IMR-90 (cell line): Measurements from ENCODE around the gene RIMS4.

Experiments used
- BHLHE40 ChIP-seq: fragments of 150-350 bp; IDR thresholded peaks from 2 replicates; pipeline ENCODE4 v1.6.1; 2016; ENCODE audit warnings: mild to moderate bottlenecking, low read depth, low read length
- CEBPB ChIP-seq: IDR thresholded peaks from 2 replicates; pipeline ENCODE4 v1.6.1; 2012; ENCODE audit warnings: low read depth, low read length, improper control_type of control experiment
- CHD1 ChIP-seq: IDR thresholded peaks from 2 replicates; pipeline ENCODE4 v1.6.1; 2012; ENCODE audit warnings: low read depth, low read length, improper control_type of control experiment
- CTCF ChIP-seq: conservative IDR thresholded peaks from 2 replicates; pipeline ENCODE4 v1.5.1; 2012; ENCODE audit warnings: mild to moderate bottlenecking, low read depth, low read length, improper control_type of control experiment
- ELK1 ChIP-seq: fragments of 150-350 bp; IDR thresholded peaks from 2 replicates; pipeline ENCODE4 v1.6.1; 2016; ENCODE audit warnings: low read depth, mild to moderate bottlenecking, low read length, moderate library complexity, borderline replicate concordance
- MAFK ChIP-seq: IDR thresholded peaks from 2 replicates; pipeline ENCODE4 v1.6.1; 2012; ENCODE audit warnings: low read depth, low read length, improper control_type of control experiment
- MXI1 ChIP-seq: IDR thresholded peaks from 2 replicates; pipeline ENCODE4 v1.6.1; 2012; ENCODE audit warnings: low read depth, mild to moderate bottlenecking, low read length, moderate library complexity, borderline replicate concordance
- POLR2A ChIP-seq: IDR thresholded peaks from 2 replicates; pipeline ENCODE4 v1.6.1; 2012; ENCODE audit warnings: mild to moderate bottlenecking, low read depth, low read length
- RAD21 ChIP-seq: IDR thresholded peaks from 2 replicates; pipeline ENCODE4 v1.6.1; 2012; ENCODE audit warnings: low read length, improper control_type of control experiment
- RFX5 ChIP-seq: IDR thresholded peaks from 2 replicates; pipeline ENCODE4 v1.8.0; 2012; ENCODE audit warnings: low read depth, mild to moderate bottlenecking, low read length, moderate library complexity
- USF2 ChIP-seq: fragments of 150-350 bp; IDR thresholded peaks from 2 replicates; pipeline ENCODE4 v1.6.1; 2017; ENCODE audit warnings: mild to moderate bottlenecking, antibody characterized with exemption, low read length, low read depth

- TF ChIP-seq CTCF (no peak), BHLHE40 (no peak), MAFK (no peak), POLR2A (no peak), RAD21 (no peak), ELK1 (no peak), RFX5 (no peak), USF2 (no peak), MXI1 (no peak), CEBPB (no peak), CHD1 (no peak)
Measured at GRCh38 chr20:44830995-44831394, 20.6 kb upstream of the RIMS4 start.
